ENCODE data around the gene DPP6. TPM values are rescaled to one million over a fixed set of nuclear protein-coding genes. Genes with fewer than 3 reads are reported as not detected.

Gene DPP6
- total and polyA plus RNA-seq, 2 of the 8 experiments (the other 6 are each of a cell fraction or from before 2014, with no cell fraction given) = 4.7 to 6.8 TPM

DNA sequence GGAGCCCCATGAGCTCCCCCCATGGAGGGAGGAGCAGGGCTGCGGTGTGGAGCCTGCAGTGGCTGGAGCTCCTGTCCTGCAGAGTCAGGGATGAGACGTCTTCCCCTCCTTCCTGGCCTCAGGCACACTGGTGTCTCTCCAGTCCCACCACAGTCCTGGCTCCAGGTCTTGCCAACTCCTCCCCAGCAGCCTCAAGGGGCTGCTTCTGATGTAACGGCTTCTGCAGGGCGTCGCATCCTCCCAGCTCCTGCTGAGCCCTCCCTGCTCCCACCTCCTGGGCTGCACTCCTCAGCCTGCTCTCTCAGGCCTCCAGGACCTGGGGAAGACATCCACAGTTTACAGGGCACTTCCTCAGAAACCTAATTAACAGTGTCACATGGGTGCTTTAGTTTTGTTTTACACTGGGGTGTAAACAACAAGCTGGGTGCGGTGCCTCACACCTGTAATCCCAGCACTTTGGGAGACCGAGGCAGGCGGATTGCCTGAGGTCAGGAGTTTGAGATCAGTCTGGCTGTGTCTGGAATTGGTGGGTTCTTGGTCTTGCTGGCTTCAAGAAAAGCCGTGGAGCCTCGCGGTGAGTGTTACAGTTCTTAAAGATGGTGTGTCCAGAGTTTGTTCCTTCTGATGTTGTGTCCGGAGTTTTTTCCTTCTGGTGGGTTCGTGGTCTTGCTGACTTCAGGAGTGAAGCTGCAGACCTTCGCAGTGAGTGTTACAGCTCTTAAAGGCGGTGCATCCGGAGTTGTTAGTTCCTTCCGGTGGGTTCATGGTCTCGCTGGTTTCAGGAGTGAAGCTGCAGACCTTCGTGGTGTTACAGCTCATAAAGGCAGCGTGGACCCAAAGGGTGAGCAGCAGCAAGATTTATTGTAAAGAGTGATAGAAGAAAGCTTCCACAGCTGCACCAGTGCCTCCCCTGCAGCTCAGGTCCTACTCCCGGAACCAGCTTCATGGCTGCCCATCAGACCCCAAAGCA lies 855.7 kb downstream of the DPP6 start (continued):
- TF ChIP-seq CTCF (IDR thresholded peaks at IDR 0.05; ENCODE audit: control extremely low read depth in 1 of 3, insufficient read depth in 1 of 3, low read depth in 1 of 3, low read length in 3 of 3) = no peak
